ENCODE results near the gene SNX12. TPM values are rescaled to one million over a fixed set of nuclear protein-coding genes. Genes with fewer than 3 reads are reported as not detected.

Gene SNX12
- polyA plus RNA-seq, 2 donors: 18.9 to 29.4 TPM

GRCh38 chrX:71095033-71095432 lies 26.9 kb upstream of the SNX12 start:
- 28 to 39% methylated on average over 6 of the region's 6 CpGs for WGBS, 2 donors
- no peaks in the 10 kb centered on the region for H3K4me1 ChIP-seq (ENCODE audit: control insufficient read depth in 2 of 2, insufficient read depth in 2 of 2, low read length in 1 of 2)
- H3K36me3 ChIP-seq (ENCODE audit: control insufficient read depth in 2 of 2, insufficient read depth in 2 of 2, low read length in 1 of 2): no peaks in the 10 kb centered on the region
- H3K27me3 ChIP-seq (ENCODE audit: control insufficient read depth in 1 of 2, insufficient read depth in 2 of 2, low read length in 2 of 2): no peaks in the 10 kb centered on the region
- peak overlapping the region; percentile 36 to 60 for H3K4me3 ChIP-seq (ENCODE audit: low read depth in 1 of 2, low read length in 2 of 2)
- no peaks in the 10 kb centered on the region for H3K9me3 ChIP-seq (ENCODE audit: control insufficient read depth in 2 of 2, insufficient read depth in 1 of 2, low read depth in 1 of 2, low read length in 1 of 2)
- H3K27ac ChIP-seq (ENCODE audit: low read depth in 2 of 2, low read length in 1 of 2): no peak overlapping the region

- 69 to 74% methylated on average over 5 of the region's 5 CpGs for WGBS, 2 donors
- no peak overlapping the region for H3K4me3 ChIP-seq (ENCODE audit: low read depth in 1 of 2, low read length in 2 of 2)
- H3K36me3 ChIP-seq (ENCODE audit: control insufficient read depth in 2 of 2, insufficient read depth in 2 of 2, low read length in 1 of 2): no peaks in the 10 kb centered on the region
- H3K4me1 ChIP-seq (ENCODE audit: control insufficient read depth in 2 of 2, insufficient read depth in 2 of 2, low read length in 1 of 2): no peaks in the 10 kb centered on the region
- no peak overlapping the region for H3K27ac ChIP-seq (ENCODE audit: low read depth in 2 of 2, low read length in 1 of 2)
- no peaks in the 10 kb centered on the region for H3K9me3 ChIP-seq (ENCODE audit: control insufficient read depth in 2 of 2, insufficient read depth in 1 of 2, low read depth in 1 of 2, low read length in 1 of 2)
- H3K27me3 ChIP-seq (ENCODE audit: control insufficient read depth in 1 of 2, insufficient read depth in 2 of 2, low read length in 2 of 2): no peaks in the 10 kb centered on the region
These were observed 23.1 kb upstream of the SNX12 start for GRCh38 chrX:71091263-71091662.

- H3K4me1 ChIP-seq (ENCODE audit: control insufficient read depth in 2 of 2, insufficient read depth in 2 of 2, low read length in 1 of 2): no peaks in the 10 kb centered on the region
- no peaks in the 10 kb centered on the region for H3K9me3 ChIP-seq (ENCODE audit: control insufficient read depth in 2 of 2, insufficient read depth in 1 of 2, low read depth in 1 of 2, low read length in 1 of 2)
- H3K4me3 ChIP-seq (ENCODE audit: low read depth in 1 of 2, low read length in 2 of 2): no peak overlapping the region
- WGBS, 2 donors: 50 to 73% methylated on average over 4 of the region's 4 CpGs
- H3K27me3 ChIP-seq (ENCODE audit: control insufficient read depth in 1 of 2, insufficient read depth in 2 of 2, low read length in 2 of 2): no peaks in the 10 kb centered on the region
- H3K36me3 ChIP-seq (ENCODE audit: control insufficient read depth in 2 of 2, insufficient read depth in 2 of 2, low read length in 1 of 2): no peaks in the 10 kb centered on the region
- no peak overlapping the region for H3K27ac ChIP-seq (ENCODE audit: low read depth in 2 of 2, low read length in 1 of 2)
These were observed 17.8 kb upstream of the SNX12 start for GRCh38 chrX:71085900-71086299.

GRCh38 chrX:71082822-71083221 lies 14.7 kb upstream of the SNX12 start:
- H3K36me3 ChIP-seq (ENCODE audit: control insufficient read depth in 2 of 2, insufficient read depth in 2 of 2, low read length in 1 of 2): no peaks in the 10 kb centered on the region
- no peak overlapping the region for H3K27ac ChIP-seq (ENCODE audit: low read depth in 2 of 2, low read length in 1 of 2)
- no peaks in the 10 kb centered on the region for H3K27me3 ChIP-seq (ENCODE audit: control insufficient read depth in 1 of 2, insufficient read depth in 2 of 2, low read length in 2 of 2)
- no peaks in the 10 kb centered on the region for H3K9me3 ChIP-seq (ENCODE audit: control insufficient read depth in 2 of 2, insufficient read depth in 1 of 2, low read depth in 1 of 2, low read length in 1 of 2)
- H3K4me3 ChIP-seq (ENCODE audit: low read depth in 1 of 2, low read length in 2 of 2): no peak overlapping the region
- H3K4me1 ChIP-seq (ENCODE audit: control insufficient read depth in 2 of 2, insufficient read depth in 2 of 2, low read length in 1 of 2): no peaks in the 10 kb centered on the region
- 85 to 88% methylated on average over 4 of the region's 4 CpGs for WGBS, 2 donors

GRCh38 chrX:71082124-71082647 lies 14.1 kb upstream of the SNX12 start:
- no peak overlapping the region for H3K4me3 ChIP-seq (ENCODE audit: low read depth in 1 of 2, low read length in 2 of 2)
- no peaks in the 10 kb centered on the region for H3K27me3 ChIP-seq (ENCODE audit: control insufficient read depth in 1 of 2, insufficient read depth in 2 of 2, low read length in 2 of 2)
- no peaks in the 10 kb centered on the region for H3K4me1 ChIP-seq (ENCODE audit: control insufficient read depth in 2 of 2, insufficient read depth in 2 of 2, low read length in 1 of 2)
- WGBS, 2 donors: 82 to 85% methylated on average over 5 of the region's 5 CpGs
- H3K36me3 ChIP-seq (ENCODE audit: control insufficient read depth in 2 of 2, insufficient read depth in 2 of 2, low read length in 1 of 2): no peaks in the 10 kb centered on the region
- no peaks in the 10 kb centered on the region for H3K9me3 ChIP-seq (ENCODE audit: control insufficient read depth in 2 of 2, insufficient read depth in 1 of 2, low read depth in 1 of 2, low read length in 1 of 2)
- H3K27ac ChIP-seq (ENCODE audit: low read depth in 2 of 2, low read length in 1 of 2): no peak overlapping the region

- Histone ChIP-seq H3K9me3 (ENCODE audit: control insufficient read depth in 2 of 2, insufficient read depth in 1 of 2, low read depth in 1 of 2, low read length in 1 of 2) (no peaks in the 10 kb centered on the region), H3K4me1 (ENCODE audit: control insufficient read depth in 2 of 2, insufficient read depth in 2 of 2, low read length in 1 of 2) (no peaks in the 10 kb centered on the region), H3K4me3 (ENCODE audit: low read depth in 1 of 2, low read length in 2 of 2) (no peak overlapping the region), H3K36me3 (ENCODE audit: control insufficient read depth in 2 of 2, insufficient read depth in 2 of 2, low read length in 1 of 2) (no peaks in the 10 kb centered on the region), H3K27me3 (ENCODE audit: control insufficient read depth in 1 of 2, insufficient read depth in 2 of 2, low read length in 2 of 2) (no peaks in the 10 kb centered on the region), H3K27ac (ENCODE audit: low read depth in 2 of 2, low read length in 1 of 2) (no peak overlapping the region)
- WGBS, 2 donors: 33 to 38% methylated on average over 3 of the region's 3 CpGs
These were observed 13.4 kb upstream of the SNX12 start for GRCh38 chrX:71081330-71082123.

GRCh38 chrX:71070531-71070930 lies 2.4 kb upstream of the SNX12 start:
- Histone ChIP-seq H3K4me3 (ENCODE audit: low read depth in 1 of 2, low read length in 2 of 2) (no peak overlapping the region), H3K27ac (ENCODE audit: low read depth in 2 of 2, low read length in 1 of 2) (no peak overlapping the region), H3K36me3 (ENCODE audit: control insufficient read depth in 2 of 2, insufficient read depth in 2 of 2, low read length in 1 of 2) (no peaks in the 10 kb centered on the region), H3K27me3 (ENCODE audit: control insufficient read depth in 1 of 2, insufficient read depth in 2 of 2, low read length in 2 of 2) (no peaks in the 10 kb centered on the region), H3K9me3 (ENCODE audit: control insufficient read depth in 2 of 2, insufficient read depth in 1 of 2, low read depth in 1 of 2, low read length in 1 of 2) (peaks cover 0 to 2% of the 10 kb centered on the region in 2 donors), H3K4me1 (ENCODE audit: control insufficient read depth in 2 of 2, insufficient read depth in 2 of 2, low read length in 1 of 2) (no peaks in the 10 kb centered on the region)
- WGBS, 2 donors: 51 to 59% methylated on average over 5 of the region's 5 CpGs

- H3K4me3 ChIP-seq (ENCODE audit: low read depth in 1 of 2, low read length in 2 of 2): peak overlapping the region; percentile 56 to 65
- H3K9me3 ChIP-seq (ENCODE audit: control insufficient read depth in 2 of 2, insufficient read depth in 1 of 2, low read depth in 1 of 2, low read length in 1 of 2): peaks cover 0 to 2% of the 10 kb centered on the region in 2 donors
- WGBS, 2 donors: 1 to 29% methylated on average over 10 of the region's 10 CpGs
- no peaks in the 10 kb centered on the region for H3K27me3 ChIP-seq (ENCODE audit: control insufficient read depth in 1 of 2, insufficient read depth in 2 of 2, low read length in 2 of 2)
- no peaks in the 10 kb centered on the region for H3K4me1 ChIP-seq (ENCODE audit: control insufficient read depth in 2 of 2, insufficient read depth in 2 of 2, low read length in 1 of 2)
- no peaks in the 10 kb centered on the region for H3K36me3 ChIP-seq (ENCODE audit: control insufficient read depth in 2 of 2, insufficient read depth in 2 of 2, low read length in 1 of 2)
- H3K27ac ChIP-seq (ENCODE audit: low read depth in 2 of 2, low read length in 1 of 2): peak overlapping the region; percentile 84 to 89
These were observed 456 bp downstream of the SNX12 start for GRCh38 chrX:71067712-71068043.

- WGBS, 2 donors: 8 to 30% methylated on average over 2 of the region's 2 CpGs
- H3K4me3 ChIP-seq (ENCODE audit: low read depth in 1 of 2, low read length in 2 of 2): peak overlapping the region; percentile 56 to 65
- H3K27me3 ChIP-seq (ENCODE audit: control insufficient read depth in 1 of 2, insufficient read depth in 2 of 2, low read length in 2 of 2): no peaks in the 10 kb centered on the region
- H3K27ac ChIP-seq (ENCODE audit: low read depth in 2 of 2, low read length in 1 of 2): peak overlapping the region; percentile 84 to 89
- no peaks in the 10 kb centered on the region for H3K4me1 ChIP-seq (ENCODE audit: control insufficient read depth in 2 of 2, insufficient read depth in 2 of 2, low read length in 1 of 2)
- H3K9me3 ChIP-seq (ENCODE audit: control insufficient read depth in 2 of 2, insufficient read depth in 1 of 2, low read depth in 1 of 2, low read length in 1 of 2): peaks cover 0 to 2% of the 10 kb centered on the region in 2 donors
- H3K36me3 ChIP-seq (ENCODE audit: control insufficient read depth in 2 of 2, insufficient read depth in 2 of 2, low read length in 1 of 2): no peaks in the 10 kb centered on the region
These were observed 1.0 kb downstream of the SNX12 start for GRCh38 chrX:71067089-71067488.

- H3K4me3 ChIP-seq (ENCODE audit: low read depth in 1 of 2, low read length in 2 of 2): no peak overlapping the region
- no peaks in the 10 kb centered on the region for H3K4me1 ChIP-seq (ENCODE audit: control insufficient read depth in 2 of 2, insufficient read depth in 2 of 2, low read length in 1 of 2)
- no peaks in the 10 kb centered on the region for H3K27me3 ChIP-seq (ENCODE audit: control insufficient read depth in 1 of 2, insufficient read depth in 2 of 2, low read length in 2 of 2)
- no peak overlapping the region for H3K27ac ChIP-seq (ENCODE audit: low read depth in 2 of 2, low read length in 1 of 2)
- H3K36me3 ChIP-seq (ENCODE audit: control insufficient read depth in 2 of 2, insufficient read depth in 2 of 2, low read length in 1 of 2): peaks cover 0 to 9% of the 10 kb centered on the region in 2 donors
- H3K9me3 ChIP-seq (ENCODE audit: control insufficient read depth in 2 of 2, insufficient read depth in 1 of 2, low read depth in 1 of 2, low read length in 1 of 2): no peaks in the 10 kb centered on the region
These were observed 8.0 kb downstream of the SNX12 start for GRCh38 chrX:71060127-71060526.
